ENCODE data around the gene FBXW11.
A peak's percentile ranks its signal among the peaks of the same experiment; 100 is the strongest.
"Not testable (repeated sequence)": the region's sequence is repeated elsewhere in the genome, so short reads cannot be mapped to it uniquely, and the experiment has no call there.

Gene FBXW11

GRCh38 chr5:171953860-171954701 is 52.4 kb downstream of the FBXW11 start:
- DNase-seq (ENCODE audit: low spot score), result no peak

GRCh38 chr5:171952021-171952420 is 54.4 kb downstream of the FBXW11 start:
- no peak for DNase-seq (ENCODE audit: low spot score)

- DNase-seq (ENCODE audit: low spot score), result no peak
Observed at GRCh38 chr5:171951218-171951617, 55.2 kb downstream of the FBXW11 start.

DNA sequence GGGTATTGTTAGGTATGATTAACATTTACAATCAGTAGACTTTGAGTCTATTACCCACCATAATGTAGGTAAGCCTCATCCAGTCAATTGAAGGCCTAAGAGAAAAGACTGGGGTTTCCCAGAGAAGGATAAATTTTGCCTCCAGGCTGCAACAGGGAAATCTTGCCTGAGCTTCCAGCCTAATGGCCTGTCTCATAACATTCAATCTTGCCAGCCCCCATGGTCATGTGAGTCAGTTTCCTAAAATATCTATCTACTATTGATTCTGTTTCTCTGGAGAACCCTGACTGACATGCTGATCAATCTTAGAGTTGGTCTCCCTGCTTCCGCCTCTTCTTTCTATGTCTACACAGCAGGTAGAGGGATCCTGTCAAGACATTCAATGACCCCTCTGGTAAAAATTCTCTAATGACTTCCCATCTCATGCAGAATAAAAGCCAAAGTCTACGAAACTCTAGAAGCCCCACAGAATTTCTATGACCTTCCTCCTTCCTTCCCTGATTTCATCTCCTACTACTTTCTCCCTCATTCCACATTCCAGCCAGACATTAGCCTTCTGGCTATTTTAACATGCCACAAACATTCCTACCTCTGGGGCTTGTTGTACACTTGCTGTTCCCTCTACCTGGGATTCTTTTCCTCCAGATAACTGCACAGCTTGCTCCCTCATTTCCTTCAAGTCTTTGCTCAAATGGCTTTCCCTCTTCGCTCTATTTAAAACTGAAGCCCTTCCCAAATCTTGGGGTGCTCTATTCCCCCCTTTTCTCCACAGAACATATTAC is 60.2 kb downstream of the FBXW11 start:
- DNase-seq (ENCODE audit: low spot score), result no peak

GRCh38 chr5:171945476-171945875 is 61.0 kb downstream of the FBXW11 start:
- no peak for DNase-seq (ENCODE audit: low spot score)

DNA sequence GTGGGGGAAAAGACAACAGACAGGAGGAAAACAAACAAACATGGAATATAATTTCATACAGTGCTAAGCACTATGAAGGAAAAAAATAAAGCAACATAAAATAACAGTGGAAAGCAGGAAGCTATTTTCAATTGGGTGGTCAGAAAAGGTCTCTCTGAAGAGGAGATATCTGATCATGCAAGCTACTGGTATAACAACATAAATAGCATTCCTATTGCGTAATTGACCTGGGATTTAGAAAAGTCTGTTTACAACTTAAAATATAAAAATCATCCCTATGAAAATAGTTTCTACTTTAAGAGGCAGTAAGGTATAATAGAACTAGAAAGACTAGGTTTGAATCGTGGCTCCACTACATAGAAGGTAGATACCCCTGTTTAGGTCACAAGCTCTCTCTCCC is 61.4 kb downstream of the FBXW11 start:
- DNase-seq (ENCODE audit: low spot score), result no peak

DNA sequence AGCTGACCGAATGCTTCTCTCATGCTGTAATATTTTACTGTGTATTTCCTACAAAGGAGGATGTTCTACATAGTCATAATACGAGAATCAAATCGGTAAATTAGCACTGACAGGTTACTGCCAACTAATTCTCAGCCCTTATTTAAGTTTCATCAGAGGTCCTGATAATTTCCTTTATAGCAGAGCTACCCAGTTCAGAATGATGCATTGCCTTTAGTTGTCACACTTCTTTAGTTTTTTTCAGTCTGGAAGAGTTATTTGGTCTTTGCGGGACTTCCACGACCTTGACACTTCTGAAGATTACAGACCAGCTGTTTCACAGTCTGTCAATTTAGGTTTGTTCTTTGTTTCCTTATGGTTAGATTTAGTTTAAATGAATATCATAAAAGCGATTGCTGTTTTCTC is 64.3 kb downstream of the FBXW11 start:
- DNase-seq (ENCODE audit: low spot score), result not testable (repeated sequence)

DNA sequence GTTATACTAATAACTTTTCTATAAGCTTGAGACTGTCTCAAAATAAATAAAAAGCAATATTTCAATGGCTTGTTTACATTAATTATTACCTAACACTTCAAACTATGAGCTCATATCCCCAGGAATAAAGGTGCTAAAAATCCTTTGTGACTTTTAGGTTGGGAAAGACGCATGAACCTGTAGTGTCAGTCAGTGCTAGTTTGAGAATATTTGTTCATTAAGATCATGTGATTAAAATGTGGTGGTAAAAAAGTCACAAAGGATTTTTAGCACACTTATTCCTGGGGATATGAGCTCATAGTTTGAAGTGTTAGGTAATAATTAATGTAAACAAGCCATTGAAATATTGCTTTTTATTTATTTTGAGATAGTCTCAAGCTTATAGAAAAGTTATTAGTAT is 64.8 kb downstream of the FBXW11 start:
- DNase-seq (ENCODE audit: low spot score), result not testable (repeated sequence)

GRCh38 chr5:171941275-171941674 is 65.2 kb downstream of the FBXW11 start:
- DNase-seq (ENCODE audit: low spot score), result not testable (repeated sequence)

- no peak for DNase-seq (ENCODE audit: low spot score)
Observed at GRCh38 chr5:171939951-171940350, 66.5 kb downstream of the FBXW11 start.

- DNase-seq (ENCODE audit: low spot score), result no peak
Observed at GRCh38 chr5:171938358-171938757, 68.1 kb downstream of the FBXW11 start.

GRCh38 chr5:171937351-171937750 is 69.1 kb downstream of the FBXW11 start:
- DNase-seq (ENCODE audit: low spot score), result no peak

DNA sequence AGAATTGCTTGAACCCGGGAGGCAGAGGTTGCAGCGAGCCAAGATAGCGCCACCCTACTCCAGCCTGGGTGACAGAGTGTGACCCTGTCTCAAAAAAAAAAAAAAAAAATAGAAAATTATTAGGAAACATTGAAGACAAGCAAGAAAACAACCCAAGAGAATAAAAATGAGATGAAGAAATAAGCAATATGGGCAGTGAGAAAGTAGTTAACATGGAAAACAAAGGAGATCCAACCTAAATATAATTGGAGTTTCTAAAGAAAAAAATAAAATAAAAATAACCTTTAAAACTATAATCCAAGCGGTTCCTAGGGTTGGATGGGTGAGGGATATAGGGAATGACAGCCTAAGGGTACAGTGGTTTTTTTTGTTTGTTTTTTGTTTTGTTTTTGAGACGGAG is 71.9 kb downstream of the FBXW11 start:
- no peak for DNase-seq (ENCODE audit: low spot score)

DNA sequence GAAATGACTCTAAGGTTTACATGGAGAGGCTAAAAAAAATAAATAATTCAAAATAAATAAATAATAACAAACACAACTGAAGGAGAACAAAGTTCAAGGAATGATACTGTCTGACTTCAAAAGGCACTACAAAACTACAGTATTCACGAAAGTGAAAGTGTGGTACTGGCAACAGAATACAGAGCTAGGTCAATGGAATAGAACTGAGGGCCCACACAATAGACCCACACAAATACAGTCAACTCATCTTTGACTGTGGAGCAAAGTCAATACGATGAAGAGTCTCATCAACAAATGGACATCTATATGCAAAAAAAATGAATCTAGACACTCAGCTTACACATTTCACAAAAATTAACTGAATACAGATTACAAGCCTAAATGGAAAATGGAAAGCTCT is 75.3 kb downstream of the FBXW11 start:
- no peak for DNase-seq (ENCODE audit: low spot score)

- DNase-seq (ENCODE audit: low spot score), result no peak
Observed at GRCh38 chr5:171927345-171927941, 79.0 kb downstream of the FBXW11 start.

DNA sequence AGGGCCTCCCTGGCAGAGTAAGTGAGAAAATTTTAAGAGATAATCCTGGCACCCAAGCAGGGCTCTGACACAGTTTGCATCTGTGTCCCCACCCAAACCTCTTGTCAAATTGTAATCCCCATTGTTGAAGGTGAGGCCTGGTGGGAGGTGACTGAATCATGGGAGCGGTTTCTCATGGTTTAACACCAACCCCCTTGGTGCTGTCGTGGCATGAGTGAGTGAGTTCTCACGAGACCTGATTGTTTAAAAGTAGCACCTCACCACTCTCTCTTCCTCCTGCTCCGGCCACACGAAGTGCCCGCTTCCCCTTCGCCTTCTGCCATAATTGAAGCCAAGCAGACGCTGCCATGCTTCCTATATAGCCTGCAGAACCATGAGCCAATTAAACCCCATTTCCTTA is 80.1 kb downstream of the FBXW11 start:
- DNase-seq (ENCODE audit: low spot score), result no peak

DNA sequence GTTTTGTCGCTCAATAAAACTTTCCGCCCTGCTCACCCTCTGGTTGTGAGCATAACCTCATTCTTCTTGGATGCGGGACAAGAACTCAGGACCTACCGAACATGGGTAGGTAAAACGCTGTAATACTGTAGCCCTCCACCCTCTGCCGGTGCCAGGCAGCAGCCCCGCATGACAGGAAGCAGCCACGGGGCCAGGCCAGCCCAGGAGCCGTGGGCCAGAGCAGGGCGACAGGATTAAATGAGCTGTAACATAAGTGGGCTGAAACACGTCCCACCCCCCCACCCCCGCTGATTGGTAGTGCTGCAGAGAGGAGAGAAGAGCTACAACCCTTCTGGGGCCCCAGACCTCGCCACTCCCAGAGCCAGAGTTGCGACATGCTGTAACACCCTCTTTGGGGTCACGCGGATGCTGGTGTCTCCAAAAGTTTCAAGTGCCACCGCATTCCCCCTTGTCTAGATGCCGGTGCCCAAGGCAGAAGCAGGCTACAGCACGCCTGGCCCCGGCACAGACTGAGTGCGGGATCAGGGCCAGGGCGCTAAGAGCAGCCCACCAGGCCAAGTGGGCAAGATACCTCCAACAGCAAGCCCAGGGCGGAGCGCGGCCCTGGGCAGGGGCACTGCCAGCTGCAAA is 81.8 kb downstream of the FBXW11 start:
- no peak for DNase-seq (ENCODE audit: low spot score)

DNA sequence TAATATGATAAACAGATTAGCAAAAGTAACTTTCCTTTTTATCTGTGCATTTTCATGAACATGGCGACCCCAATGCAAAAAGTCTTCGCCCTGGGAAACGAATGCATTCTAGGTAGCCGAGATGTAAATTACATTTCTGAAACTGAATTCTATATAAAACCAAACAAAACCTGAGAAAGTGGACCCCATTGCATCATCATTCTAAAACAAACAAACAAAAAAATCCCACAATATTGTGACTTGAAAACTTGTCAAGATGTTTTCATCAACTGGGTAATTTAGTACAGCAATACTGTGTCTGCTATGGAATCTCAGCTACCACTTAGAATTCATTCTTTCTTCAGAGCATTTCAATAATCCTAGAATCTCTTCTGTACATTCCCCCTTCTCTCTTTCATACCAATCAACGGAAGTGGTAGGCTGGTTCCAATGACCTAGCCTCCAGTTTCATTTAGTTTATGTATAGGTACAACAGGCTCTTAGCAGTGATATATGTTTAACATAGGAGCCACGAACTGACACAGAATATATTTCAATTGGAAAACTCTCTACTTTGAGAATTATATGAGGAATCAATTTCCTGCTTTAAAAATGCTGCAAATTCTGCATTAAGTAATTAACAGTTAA is 85.6 kb downstream of the FBXW11 start:
- no peak for DNase-seq (ENCODE audit: low spot score)

- DNase-seq (ENCODE audit: low spot score), result not testable (repeated sequence)
Observed at GRCh38 chr5:171915700-171916099, 90.7 kb downstream of the FBXW11 start.

- DNase-seq (ENCODE audit: low spot score), result peak; percentile 39
Observed at GRCh38 chr5:171914726-171915338, 91.6 kb downstream of the FBXW11 start.

DNA sequence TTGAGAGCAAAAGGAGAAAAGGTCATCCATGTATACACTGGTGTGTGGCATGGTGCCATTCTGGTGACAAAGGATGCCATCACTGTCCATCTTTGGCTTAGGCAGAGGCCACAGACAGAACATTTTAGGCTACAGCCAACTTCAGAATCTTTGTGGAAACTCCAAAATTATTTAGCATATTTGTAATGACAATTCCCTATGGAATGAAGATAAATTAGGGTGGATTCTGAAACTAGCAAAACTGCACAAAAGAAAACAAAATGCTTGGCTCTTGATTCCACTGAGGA is 92.5 kb downstream of the FBXW11 start:
- DNase-seq (ENCODE audit: low spot score), result no peak

GRCh38 chr5:171911152-171911551 is 95.3 kb downstream of the FBXW11 start:
- no peak for DNase-seq (ENCODE audit: low spot score)
